Motor neuron (in vitro differentiated cells): ENCODE results near the gene TCF21. TPM values are rescaled to one million over a fixed set of nuclear protein-coding genes. Genes with fewer than 3 reads are reported as not detected.

Experiments
- total RNA-seq, 8 experiments: library from RNA; unstranded; fragments of 300-600 nt; gene quantifications; 2 replicates each; pipeline versions ENCODE4 v1.2.3 to v1.2.4, GENCODE V29; 2022

The TCF21 gene
- total RNA-seq, 8 experiments from 2014 or later, result 0.04 to 0.38 (median 0.10) TPM; not detected in 2

Other genes with a start within 250 kb of the TCF21 start
- 10 to 100 TPM; 24.7 to 98.6 (median 56.9) TPM for gene TBPL1, start 64.1 kb downstream of the TCF21 start, total RNA-seq
- 10 to 100 TPM in 1 of 8 experiments, 1 to 10 TPM in 3, under 1 TPM in 4; 0.41 to 16.5 (median 1.8) TPM for gene SLC2A12, start 163.5 kb downstream of the TCF21 start, total RNA-seq